Ovary (tissue), 3 donors: Measurements from ENCODE around the gene BICD2.

Experiments
- CTCF ChIP-seq, 3 donors: fragments of 450-650 bp in 2 of 3; fragments of 200-600 bp in 1 of 3; IDR thresholded peaks; one replicate each; pipeline versions ENCODE4 v1.5.1 to v1.8.0; 2016 to 2022; ENCODE audit warnings: antibody characterized with exemption in 3 of 3, mild to moderate bottlenecking in 1 of 3
- EP300 ChIP-seq: sonication (generic); formaldehyde crosslinking; IDR thresholded peaks from one replicate; pipeline ENCODE4 v1.6.1; 2017; ENCODE audit warnings: antibody characterized with exemption
- donor health status: DM: no; HTN: no; CAD: no.

DNA sequence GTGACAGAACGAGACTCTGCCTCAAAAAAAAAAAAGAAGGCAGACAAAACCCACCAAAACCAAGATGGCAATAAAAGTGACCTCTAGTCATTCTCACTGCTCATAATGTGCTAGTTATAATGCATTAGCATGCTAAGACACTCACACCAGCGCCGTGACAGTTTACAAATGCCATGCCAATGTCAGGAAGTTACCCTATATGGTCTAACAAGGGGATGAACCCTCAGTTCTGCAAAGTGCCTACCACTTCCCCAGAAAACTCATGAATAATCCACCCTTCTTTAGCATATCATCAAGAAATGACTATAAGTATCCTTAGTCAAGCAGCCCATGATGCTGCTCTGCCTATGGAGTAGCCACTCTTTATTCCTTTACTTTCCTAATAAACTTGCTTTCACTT is 4.7 kb upstream of the BICD2 start:
- no peak for TF ChIP-seq EP300
- no peak for TF ChIP-seq CTCF (IDR thresholded peaks at IDR 0.05)
